NCI-H2196 (cell line): ENCODE results near the gene RHOBTB1.

Experiments used
- DNase-seq: peaks from one replicate; lab custom pipeline; 2025; ENCODE audit not compliant: unreplicated experiment; lab: John Stamatoyannopoulos, UW

Gene RHOBTB1

GRCh38 chr10:60827791-60828488 lies 116.0 kb downstream of the RHOBTB1 start:
- DNase-seq, result no peak

GRCh38 chr10:60825520-60825919 lies 118.5 kb downstream of the RHOBTB1 start:
- no peak for DNase-seq

- no peak for DNase-seq
Observed at GRCh38 chr10:60823324-60823723, 120.7 kb downstream of the RHOBTB1 start.

DNA sequence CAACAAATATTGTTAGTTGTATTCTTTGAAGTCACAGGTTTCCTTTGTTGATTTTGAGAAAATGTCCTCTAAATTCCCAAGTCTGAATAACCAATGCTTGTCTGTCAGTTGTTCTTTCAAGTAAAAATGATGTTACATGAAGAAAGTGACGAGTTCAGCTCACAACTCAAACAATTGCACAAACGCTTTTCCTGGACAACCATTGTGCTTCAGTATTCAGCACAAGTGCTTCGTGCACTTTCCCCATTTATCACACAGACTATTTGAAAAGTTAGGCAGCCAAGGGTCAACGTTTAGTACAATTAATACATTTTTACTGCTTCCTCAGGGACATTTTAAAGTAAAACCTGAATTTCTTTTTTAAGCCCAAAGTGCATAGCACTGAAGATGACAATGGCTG lies 121.2 kb downstream of the RHOBTB1 start:
- no peak for DNase-seq

DNA sequence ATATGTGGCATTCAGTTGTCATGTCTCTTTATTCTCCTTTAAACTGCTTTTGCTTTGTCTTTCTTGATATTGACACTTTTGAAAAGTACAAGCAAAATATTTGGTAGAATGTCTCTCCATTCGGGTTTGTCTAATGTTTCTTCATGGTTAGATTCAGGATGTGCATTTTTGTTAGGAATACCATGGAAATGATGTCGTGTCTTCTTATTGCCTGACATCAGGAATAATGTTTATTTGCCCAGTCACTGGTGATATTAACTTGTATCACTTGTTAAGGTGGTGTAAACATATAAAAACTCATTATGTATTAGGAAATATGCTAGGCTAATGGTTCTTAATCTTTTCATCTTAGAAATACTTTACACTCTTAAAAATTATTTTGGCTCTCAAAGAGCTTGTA lies 122.3 kb downstream of the RHOBTB1 start:
- no peak for DNase-seq

DNA sequence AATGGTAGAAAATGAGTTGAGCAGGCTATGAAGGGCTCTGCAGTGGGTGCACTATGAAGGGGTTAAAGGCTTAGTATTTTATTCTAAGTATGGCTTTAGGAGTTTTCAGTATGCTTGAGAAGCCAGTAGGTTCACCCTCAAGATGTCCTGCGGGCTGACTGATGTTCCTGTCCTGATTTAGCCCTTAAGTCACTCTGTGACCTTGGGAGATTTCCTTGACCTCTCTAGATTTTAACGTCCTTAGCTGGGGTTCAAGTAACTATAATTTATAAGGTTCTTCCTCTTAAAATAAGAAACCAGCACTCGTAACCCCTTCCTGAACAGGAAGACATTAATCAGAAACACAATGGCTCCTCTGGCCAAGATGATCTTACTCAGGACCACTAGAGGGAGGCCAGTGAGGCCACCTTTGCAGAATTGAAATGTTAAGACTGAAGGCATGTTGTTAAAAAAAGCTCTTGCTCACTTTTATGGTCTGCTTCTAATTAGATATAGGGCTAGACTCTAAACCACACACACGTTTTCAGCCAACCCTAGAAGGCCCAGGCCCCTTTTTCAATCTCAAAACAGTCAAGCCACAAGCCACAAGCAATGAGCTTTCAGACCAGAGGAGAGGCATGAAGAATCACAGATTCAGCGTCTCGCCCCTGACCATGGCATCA lies 123.8 kb downstream of the RHOBTB1 start:
- DNase-seq, result no peak
